Natural killer cell treated with Interleukin-12 subunit alpha and Interleukin-12 subunit beta and Interleukin-15 and Interleukin-18, amount 100 ng/mL, for 72 hours (primary cell): ENCODE results near the gene SMOC2. TPM values are rescaled to one million over a fixed set of nuclear protein-coding genes. Genes with fewer than 3 reads are reported as not detected.
A peak's percentile ranks its signal among the peaks of the same experiment; 100 is the strongest.

Source experiments
- ATAC-seq, 2 donors: fragments of 150-1000 bp; cut with Tn5 transposase in 1 of 2; sonication (Bioruptor Pico), chemical (Tn5 transposase) in 1 of 2; 2 replicates each; pipeline ENCODE4 v1.10.0; 2021
- DNase-seq: peaks from one replicate; pipeline ENCODE4 v3.0.0; 2022; ENCODE audit warnings: low spot score
- H3K27ac Mint-ChIP-seq, 2 donors: 1 replicate in 1 of 2; 2 replicates in 1 of 2; pipeline ENCODE4 v1.8.0; 2022; ENCODE audit warnings: mixed read lengths in 2 of 2, mild to moderate bottlenecking in 1 of 2, moderate library complexity in 1 of 2
- H3K27me3 Mint-ChIP-seq, 2 donors: 1 replicate in 1 of 2; 2 replicates in 1 of 2; pipeline ENCODE4 v1.8.0; 2022; ENCODE audit warnings: mixed read lengths in 2 of 2
- H3K36me3 Mint-ChIP-seq: one replicate; pipeline ENCODE4 v1.8.0; 2022; ENCODE audit warnings: mixed read lengths
- H3K4me1 Mint-ChIP-seq, 2 donors: 1 replicate in 1 of 2; 2 replicates in 1 of 2; pipeline ENCODE4 v1.8.0; 2022; ENCODE audit warnings: low read depth in 2 of 2, mixed read lengths in 2 of 2, mild to moderate bottlenecking in 1 of 2
- H3K4me3 Mint-ChIP-seq: one replicate; pipeline ENCODE4 v1.8.0; 2022; ENCODE audit warnings: mixed read lengths
- H3K9me3 Mint-ChIP-seq: 2 replicates; pipeline ENCODE4 v1.8.0; 2022; ENCODE audit warnings: mixed read lengths
- total RNA-seq, 2 donors: library from RNA; stranded (reverse); gene quantifications; one replicate each; pipeline ENCODE4 v1.2.3, GENCODE V29; 2022

SMOC2 gene
- total RNA-seq, 2 donors from 2014 or later: not detected

GRCh38 chr6:168442646-168443045, 1.7 kb downstream of the SMOC2 start:
- H3K27ac Mint-ChIP-seq: no peak overlapping the region
- no peak for DNase-seq
- H3K27me3 Mint-ChIP-seq: peaks cover 42 to 52% of the 10 kb centered on the region in 2 donors
- H3K4me3 Mint-ChIP-seq: no peak overlapping the region
- no peaks in the 10 kb centered on the region for H3K36me3 Mint-ChIP-seq
- H3K4me1 Mint-ChIP-seq: no peaks in the 10 kb centered on the region
- ATAC-seq: no peak
- H3K9me3 Mint-ChIP-seq: no peaks in the 10 kb centered on the region

DNA sequence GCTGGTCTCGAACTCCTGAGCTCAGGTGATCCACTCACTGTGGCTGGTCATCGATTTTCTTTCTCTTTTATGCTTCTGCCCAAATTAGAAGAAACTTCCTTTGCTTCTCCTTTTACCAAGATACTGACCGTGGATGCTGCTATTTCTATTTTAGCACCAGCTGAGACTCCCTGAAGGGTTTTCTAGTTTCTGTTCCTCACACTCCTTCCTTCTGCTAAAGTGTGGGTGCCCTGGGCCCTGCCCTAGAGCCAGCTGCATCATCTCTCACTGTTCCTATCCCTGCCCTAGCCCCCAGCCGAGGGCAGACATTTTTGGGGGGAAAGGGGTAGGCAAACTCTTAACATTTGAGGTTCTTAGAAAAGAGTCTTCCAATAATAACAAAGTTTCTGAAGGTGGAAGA, 6.3 kb downstream of the SMOC2 start:
- no peak overlapping the region for H3K4me3 Mint-ChIP-seq
- H3K27me3 Mint-ChIP-seq: peaks cover 31 to 41% of the 10 kb centered on the region in 2 donors
- DNase-seq (no peak), ATAC-seq (no peak)
- H3K4me1 Mint-ChIP-seq: no peaks in the 10 kb centered on the region
- H3K9me3 Mint-ChIP-seq: no peaks in the 10 kb centered on the region
- H3K36me3 Mint-ChIP-seq: no peaks in the 10 kb centered on the region
- no peak overlapping the region for H3K27ac Mint-ChIP-seq

DNA sequence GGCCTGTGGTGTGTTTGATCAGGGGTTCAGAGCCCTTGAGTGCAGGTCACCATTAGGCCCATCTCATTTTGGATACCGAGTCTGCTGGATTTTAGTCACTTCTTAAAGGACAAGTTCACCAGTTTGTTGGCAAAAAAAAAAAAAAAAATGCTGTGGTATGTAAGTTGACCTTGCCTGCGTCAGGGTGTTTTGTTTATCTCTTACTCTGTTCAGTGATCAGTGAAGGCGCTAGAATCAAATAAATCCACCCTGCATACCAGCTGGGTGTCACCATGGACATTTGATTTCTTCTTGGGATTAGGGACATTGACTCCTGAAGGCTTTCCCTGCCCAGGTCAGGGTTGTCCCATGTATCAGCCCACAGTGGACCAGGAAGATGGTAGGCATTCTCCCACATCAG, 6.7 kb downstream of the SMOC2 start:
- Mint-ChIP-seq H3K4me1 (no peaks in the 10 kb centered on the region), H3K4me3 (no peak overlapping the region), H3K27me3 (peaks cover 26 to 38% of the 10 kb centered on the region in 2 donors), H3K36me3 (no peaks in the 10 kb centered on the region), H3K9me3 (no peaks in the 10 kb centered on the region), H3K27ac (no peak overlapping the region)
- ATAC-seq (no peak), DNase-seq (no peak)

DNA sequence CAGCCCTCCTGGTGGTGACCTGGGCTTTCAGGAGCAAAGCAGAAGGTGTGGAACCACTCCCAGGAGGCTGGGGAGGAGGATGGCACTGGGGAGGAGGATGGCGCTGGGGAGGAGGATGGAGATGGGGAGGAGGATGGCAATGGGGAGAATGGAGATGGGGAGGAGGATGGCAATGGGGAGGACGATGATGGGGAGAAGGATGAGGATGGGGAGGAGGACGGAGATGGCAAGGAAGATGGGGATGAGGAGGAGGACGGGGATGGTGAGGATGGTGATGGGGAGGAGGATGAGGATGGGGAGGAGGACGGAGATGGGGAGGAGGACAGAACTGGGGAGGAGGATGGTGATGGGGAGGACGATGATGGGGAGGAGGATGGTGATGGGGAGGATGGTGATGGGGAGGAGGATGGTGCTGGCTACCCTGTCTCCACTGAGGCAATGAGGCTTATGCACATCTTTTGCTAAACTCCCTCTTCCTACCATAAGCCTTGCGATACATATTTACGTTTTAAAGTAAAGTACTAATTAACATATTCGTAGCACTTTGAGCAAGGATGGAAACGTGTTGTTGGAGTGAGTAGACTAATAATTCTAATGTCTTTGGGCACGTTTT, 7.4 kb downstream of the SMOC2 start:
- Mint-ChIP-seq H3K27me3 (peaks cover 24 to 34% of the 10 kb centered on the region in 2 donors), H3K4me3 (no peak overlapping the region), H3K36me3 (no peaks in the 10 kb centered on the region), H3K4me1 (no peaks in the 10 kb centered on the region), H3K9me3 (no peaks in the 10 kb centered on the region), H3K27ac (no peak overlapping the region)
- DNase-seq (no peak), ATAC-seq (peak in 1 of 2 donors; percentile 52)

DNA sequence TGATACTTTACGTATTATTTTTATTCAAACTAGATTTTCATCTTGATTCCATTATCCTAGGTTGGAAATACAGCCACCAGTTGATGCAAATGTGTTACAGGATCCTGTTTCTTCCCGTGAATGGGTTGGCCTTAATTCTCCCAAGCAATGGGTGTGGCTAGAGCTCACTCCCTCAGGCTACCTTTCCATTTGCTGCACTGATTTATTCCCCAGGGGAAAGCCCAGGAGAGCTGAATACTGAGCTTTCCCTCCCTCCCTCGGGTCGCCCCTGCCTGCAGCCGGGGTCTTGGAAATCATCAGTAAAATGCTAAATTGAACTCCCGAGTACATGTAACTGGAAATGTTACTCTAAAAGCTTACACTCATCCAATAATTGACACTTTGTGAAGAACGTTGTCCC, 9.9 kb downstream of the SMOC2 start:
- ATAC-seq: no peak
- Mint-ChIP-seq H3K36me3 (no peaks in the 10 kb centered on the region), H3K27me3 (peaks cover 19 to 26% of the 10 kb centered on the region in 2 donors), H3K9me3 (no peaks in the 10 kb centered on the region), H3K4me1 (no peaks in the 10 kb centered on the region), H3K27ac (no peak overlapping the region), H3K4me3 (no peak overlapping the region)
- DNase-seq: no peak

GRCh38 chr6:168451805-168452517, 11.0 kb downstream of the SMOC2 start:
- no peak for ATAC-seq
- H3K36me3 Mint-ChIP-seq: no peaks in the 10 kb centered on the region

DNA sequence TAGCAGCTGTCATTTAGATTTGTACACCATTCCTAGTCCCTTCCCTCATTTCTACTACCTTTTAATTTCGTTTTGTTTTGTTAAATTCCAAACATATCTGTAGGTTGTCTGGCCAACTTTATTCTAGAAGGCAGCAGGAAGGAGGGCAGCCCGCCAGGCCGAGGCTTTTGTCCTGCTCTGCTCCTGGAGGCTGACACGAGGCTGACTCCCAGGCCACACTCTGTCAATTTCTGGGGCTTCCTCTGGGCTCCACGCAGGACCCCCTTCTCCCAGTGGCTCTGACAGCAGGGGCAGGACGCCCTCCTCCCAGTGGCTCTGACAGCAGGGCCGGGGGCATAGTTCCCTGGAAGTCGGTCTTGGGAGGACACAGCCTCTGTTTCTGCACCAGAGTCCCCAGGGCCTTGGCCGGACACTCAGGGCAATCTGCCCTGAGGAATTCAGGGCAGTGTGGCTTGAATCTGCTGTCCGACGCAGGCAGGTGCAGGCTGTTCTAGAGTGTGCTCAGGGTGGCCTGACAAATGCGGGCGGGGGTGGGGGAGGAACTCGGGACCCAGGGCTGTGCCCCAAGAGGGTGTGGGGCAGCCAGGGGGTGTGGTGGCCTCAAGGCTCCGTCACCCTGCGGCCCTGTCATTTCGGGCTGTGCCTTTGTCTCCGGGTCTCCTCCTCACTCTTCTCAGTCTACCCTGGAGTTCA, 11.8 kb downstream of the SMOC2 start:
- ATAC-seq (peak in 1 of 2 donors; percentile 26), DNase-seq (no peak)
- Mint-ChIP-seq H3K27me3 (peaks cover 19 to 22% of the 10 kb centered on the region in 2 donors), H3K36me3 (no peaks in the 10 kb centered on the region), H3K27ac (no peak overlapping the region), H3K4me1 (no peaks in the 10 kb centered on the region), H3K4me3 (no peak overlapping the region), H3K9me3 (no peaks in the 10 kb centered on the region)

More at GRCh38 chr6:168451805-168452517, 11.0 kb downstream of the SMOC2 start:
- H3K27me3 Mint-ChIP-seq: peaks cover 19 to 26% of the 10 kb centered on the region in 2 donors
- no peak overlapping the region for H3K4me3 Mint-ChIP-seq
- DNase-seq: no peak
- H3K4me1 Mint-ChIP-seq: no peaks in the 10 kb centered on the region
- H3K9me3 Mint-ChIP-seq: no peaks in the 10 kb centered on the region
- no peak overlapping the region for H3K27ac Mint-ChIP-seq

GRCh38 chr6:168455847-168456530, 15.0 kb downstream of the SMOC2 start:
- Mint-ChIP-seq H3K4me1 (no peaks in the 10 kb centered on the region), H3K27ac (no peak overlapping the region), H3K4me3 (no peak overlapping the region), H3K36me3 (no peaks in the 10 kb centered on the region), H3K27me3 (peaks cover 14 to 19% of the 10 kb centered on the region in 2 donors), H3K9me3 (no peaks in the 10 kb centered on the region)
- no peak for DNase-seq
- ATAC-seq: no peak

- no peaks in the 10 kb centered on the region for H3K9me3 Mint-ChIP-seq
- no peaks in the 10 kb centered on the region for H3K4me1 Mint-ChIP-seq
- H3K4me3 Mint-ChIP-seq: no peak overlapping the region
- no peaks in the 10 kb centered on the region for H3K36me3 Mint-ChIP-seq
- no peak overlapping the region for H3K27ac Mint-ChIP-seq
- DNase-seq: no peak
- no peak for ATAC-seq
- peaks cover 11 to 13% of the 10 kb centered on the region in 2 donors for H3K27me3 Mint-ChIP-seq
Measured at GRCh38 chr6:168456907-168457652, 16.1 kb downstream of the SMOC2 start.

- Mint-ChIP-seq H3K4me3 (no peak overlapping the region), H3K27me3 (peaks cover 15 to 18% of the 10 kb centered on the region in 2 donors), H3K9me3 (no peaks in the 10 kb centered on the region), H3K4me1 (no peaks in the 10 kb centered on the region), H3K27ac (no peak overlapping the region), H3K36me3 (no peaks in the 10 kb centered on the region)
- ATAC-seq (no peak), DNase-seq (no peak)
Measured at GRCh38 chr6:168457653-168457934, 16.6 kb downstream of the SMOC2 start.

DNA sequence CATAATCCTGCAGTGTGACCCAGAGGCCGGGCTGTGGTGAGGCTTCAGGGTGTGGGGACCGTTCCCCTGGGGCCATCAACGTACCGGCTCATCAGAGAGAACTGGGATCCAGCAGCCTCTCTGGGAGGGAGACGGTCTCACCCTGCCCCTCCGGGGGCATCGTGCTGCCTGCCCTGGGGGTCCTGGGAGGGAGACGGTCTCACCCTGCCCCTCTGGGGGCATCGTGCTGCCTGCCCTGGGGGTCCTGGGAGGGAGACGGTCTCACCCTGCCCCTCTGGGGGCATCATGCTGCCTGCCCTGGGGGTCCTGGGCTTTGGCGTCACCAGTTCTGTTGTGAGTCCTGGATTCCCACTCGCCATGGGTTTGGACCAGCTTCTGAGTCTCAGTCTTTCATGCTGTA, 17.1 kb downstream of the SMOC2 start:
- H3K4me1 Mint-ChIP-seq: no peaks in the 10 kb centered on the region
- H3K4me3 Mint-ChIP-seq: no peak overlapping the region
- ATAC-seq: no peak
- H3K27ac Mint-ChIP-seq: no peak overlapping the region
- H3K9me3 Mint-ChIP-seq: no peaks in the 10 kb centered on the region
- no peaks in the 10 kb centered on the region for H3K36me3 Mint-ChIP-seq
- H3K27me3 Mint-ChIP-seq: peaks cover 16 to 18% of the 10 kb centered on the region in 2 donors
- no peak for DNase-seq

DNA sequence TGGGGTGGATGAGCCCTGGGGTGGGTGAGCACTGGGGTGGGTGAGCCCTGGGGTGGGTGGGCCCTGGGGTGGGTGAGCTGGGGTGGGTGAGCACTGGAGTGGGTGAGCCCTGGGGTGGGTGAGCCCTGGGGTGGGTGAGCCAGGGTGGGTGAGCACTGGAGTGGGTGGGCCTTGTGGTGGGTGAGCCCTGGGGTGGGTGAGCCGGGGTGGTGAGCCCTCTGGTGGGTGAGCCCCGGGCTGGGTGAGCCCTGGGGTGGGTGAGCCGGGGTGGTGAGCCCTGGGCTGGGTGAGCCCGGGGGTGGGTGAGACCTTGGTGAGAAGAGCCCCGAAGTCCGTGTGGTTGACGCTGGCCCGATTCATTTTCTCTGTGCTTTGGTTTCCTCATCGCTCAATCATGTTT, 18.6 kb downstream of the SMOC2 start:
- Mint-ChIP-seq H3K27ac (no peak overlapping the region), H3K9me3 (no peaks in the 10 kb centered on the region), H3K4me3 (no peak overlapping the region), H3K36me3 (no peaks in the 10 kb centered on the region), H3K27me3 (peaks cover 7% of the 10 kb centered on the region in 2 donors), H3K4me1 (no peaks in the 10 kb centered on the region)
- ATAC-seq (no peak), DNase-seq (no peak)

DNA sequence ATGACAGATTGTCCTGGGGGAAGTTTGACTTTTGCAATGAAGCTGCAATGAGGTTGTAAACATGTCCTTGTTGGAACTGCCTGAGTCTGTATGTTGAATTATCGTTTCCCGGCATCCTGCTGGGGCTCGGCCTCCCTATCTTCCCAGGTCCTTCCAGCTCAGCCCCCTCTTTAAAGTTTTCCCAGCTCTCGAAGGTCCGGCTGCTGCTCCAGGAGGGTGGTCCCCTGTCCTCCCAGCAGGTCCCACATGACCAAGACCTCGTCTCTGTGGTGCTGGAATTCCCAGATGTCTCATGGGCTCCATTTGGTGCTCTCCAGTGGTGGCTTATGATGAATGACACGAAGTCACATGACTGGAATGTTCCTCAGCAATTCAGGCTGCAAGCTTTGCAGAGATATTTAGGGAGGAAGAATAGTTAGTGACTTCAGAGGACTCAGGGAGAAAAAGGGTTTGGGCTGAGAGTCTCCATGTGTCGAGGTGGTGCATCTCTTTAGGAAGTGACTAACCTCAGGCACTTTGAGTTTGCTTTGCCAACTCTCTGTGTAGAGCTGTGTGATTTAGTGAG, 21.4 kb downstream of the SMOC2 start:
- H3K27ac Mint-ChIP-seq: no peak overlapping the region
- H3K36me3 Mint-ChIP-seq: no peaks in the 10 kb centered on the region
- no peaks in the 10 kb centered on the region for H3K9me3 Mint-ChIP-seq
- H3K4me3 Mint-ChIP-seq: no peak overlapping the region
- peaks cover 7 to 12% of the 10 kb centered on the region in 2 donors for H3K27me3 Mint-ChIP-seq
- H3K4me1 Mint-ChIP-seq: no peaks in the 10 kb centered on the region
- no peak for ATAC-seq
- no peak for DNase-seq
